ENCODE measurements around the gene FCHSD2.

DNA sequence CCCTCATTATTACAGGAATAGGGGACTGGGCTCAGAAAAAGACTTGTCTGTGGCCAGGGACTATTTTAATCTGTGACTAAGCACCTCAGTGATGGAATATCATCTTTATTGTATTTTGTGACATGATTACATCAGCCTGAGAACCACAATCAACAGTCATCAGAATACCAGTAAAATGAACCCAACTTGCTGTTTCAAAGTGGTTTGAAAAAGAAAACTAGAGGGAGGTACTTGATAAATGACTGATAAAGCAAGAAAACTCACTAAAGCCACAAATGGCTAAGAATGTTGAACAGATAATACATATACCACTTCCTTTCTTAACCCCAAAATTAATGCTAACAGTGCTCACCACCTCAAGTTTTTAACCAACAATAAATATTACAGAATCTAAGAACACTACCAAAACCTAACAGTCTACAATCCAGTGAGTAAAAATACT lies 172.2 kb downstream of the FCHSD2 start:
- no peak for TF ChIP-seq EZH2phosphoT487 (IDR thresholded peaks at IDR 0.05; ENCODE audit: insufficient read depth, low read depth)
- no peak for TF ChIP-seq EZH2 (IDR thresholded peaks at IDR 0.05; ENCODE audit: insufficient read depth, poor library complexity, severe bottlenecking)

Data from GM23248 (cell line).